PC-3 (cell line): ENCODE data around the gene GSK3B. TPM values are rescaled to one million over a fixed set of nuclear protein-coding genes. Genes with fewer than 3 reads are reported as not detected.

Experiments
- ATAC-seq: fragments of 200-7000 bp; cut with Tn5 transposase; 2 replicates; pipeline ENCODE4 v1.9.1; 2020; ENCODE audit warnings: mild to moderate bottlenecking, moderate library complexity
- BruUV-seq: library from RNA; stranded (reverse); fragments of 400-500 nt; replicated peaks from 2 replicates; lab custom pipeline; 2021; lab: Mats Ljungman, UMichigan
- CTCF ChIA-PET: fragments of 300-600 bp; sonication (Branson Sonifier 250); formaldehyde crosslinking; loops from one replicate; lab custom pipeline; 2022; ENCODE audit warnings: antibody characterized with exemption; lab: Charles Lee
- POLR2A ChIA-PET: fragments of 300-600 bp; sonication (Branson Sonifier 250); formaldehyde crosslinking; loops from one replicate; lab custom pipeline; 2022; ENCODE audit warnings: antibody characterized with exemption; ENCODE audit not compliant: unreplicated experiment; lab: Charles Lee
- DNase-seq: peaks from one replicate; pipeline ENCODE4 v3.0.0-alpha.2; 2015
- H2AFZ ChIP-seq: fragments of 300-600 bp; sonication (generic); 2 replicates; pipeline ENCODE4 v1.6.0; 2016; ENCODE audit warnings: antibody characterized with exemption, low read length
- H3F3A ChIP-seq: fragments of 300-600 bp; sonication (generic); one replicate; pipeline ENCODE4 v1.6.0; 2017; ENCODE audit warnings: antibody characterized with exemption, low read length, control low read depth, mild to moderate bottlenecking; ENCODE audit not compliant: unreplicated experiment
- H3K27ac ChIP-seq: fragments of 300-600 bp; sonication (generic); 2 replicates; pipeline ENCODE4 v1.5.1; 2016; ENCODE audit warnings: mild to moderate bottlenecking, low read length
- H3K27me3 ChIP-seq: fragments of 300-600 bp; sonication (generic); 2 replicates; pipeline ENCODE4 v1.6.1; 2016; ENCODE audit warnings: low read length, mixed read lengths
- H3K36me3 ChIP-seq: fragments of 300-600 bp; sonication (generic); 2 replicates; pipeline ENCODE4 v1.6.1; 2016; ENCODE audit warnings: low read depth, mixed run types, low read length, mixed read lengths
- H3K4me1 ChIP-seq: fragments of 300-600 bp; sonication (generic); 2 replicates; pipeline ENCODE4 v1.5.1; 2016; ENCODE audit warnings: low read length; ENCODE audit not compliant: insufficient read depth
- H3K4me2 ChIP-seq: fragments of 300-600 bp; sonication (generic); 2 replicates; pipeline ENCODE4 v1.6.0; 2016; ENCODE audit warnings: low read length
- H3K4me3 ChIP-seq: fragments of 300-600 bp; sonication (generic); 2 replicates; pipeline ENCODE4 v1.5.1; 2016; ENCODE audit warnings: mild to moderate bottlenecking, low read length, mixed read lengths
- H3K79me2 ChIP-seq: fragments of 300-600 bp; sonication (generic); 2 replicates; pipeline ENCODE4 v1.6.1; 2017; ENCODE audit warnings: low read length, mixed read lengths
- H3K9ac ChIP-seq: fragments of 300-600 bp; sonication (generic); 2 replicates; pipeline ENCODE4 v1.6.0; 2016; ENCODE audit warnings: mild to moderate bottlenecking, low read length
- H3K9me2 ChIP-seq: fragments of 300-600 bp; sonication (generic); replicated peaks from 2 replicates; pipeline ENCODE4 v1.6.1; 2016; ENCODE audit warnings: mixed run types, low read length, mixed read lengths
- H3K9me3 ChIP-seq: fragments of 300-600 bp; sonication (generic); 2 replicates; pipeline ENCODE4 v1.6.1; 2016; ENCODE audit warnings: low read length, mixed read lengths
- H4K20me1 ChIP-seq: fragments of 300-600 bp; sonication (generic); 2 replicates; pipeline ENCODE4 v1.6.1; 2016; ENCODE audit warnings: low read length, mixed read lengths
- CTCF ChIP-seq: fragments of 300-600 bp; sonication (generic); conservative IDR thresholded peaks from 2 replicates; pipeline ENCODE4 v1.5.1; 2017; ENCODE audit warnings: antibody characterized with exemption, low read depth, mild to moderate bottlenecking, low read length
- EZH2 ChIP-seq: fragments of 300-600 bp; sonication (generic); IDR thresholded peaks from one replicate; pipeline ENCODE4 v1.6.1; 2017; ENCODE audit warnings: antibody characterized with exemption, mild to moderate bottlenecking, low read length; ENCODE audit not compliant: unreplicated experiment
- EZH2phosphoT487 ChIP-seq: fragments of 300-600 bp; sonication (generic); IDR thresholded peaks from 2 replicates; pipeline ENCODE4 v1.6.1; 2018; ENCODE audit warnings: mild to moderate bottlenecking, antibody characterized with exemption, low read length, borderline replicate concordance
- intact Hi-C: fragments of 100-400 bp; cut with micrococcal nuclease; formaldehyde crosslinking; loops from 2 replicates; pipeline ENCODE4 v1.9.0; 2023
- total RNA-seq: library from RNA; depleted of rRNA; stranded (reverse); fragments of >200 nt; gene quantifications from 2 replicates; pipeline ENCODE4 v1.2.3, GENCODE V29; 2014

Gene GSK3B
- total RNA-seq, 1 experiment from 2014 or later, result 55.8 TPM

DNA sequence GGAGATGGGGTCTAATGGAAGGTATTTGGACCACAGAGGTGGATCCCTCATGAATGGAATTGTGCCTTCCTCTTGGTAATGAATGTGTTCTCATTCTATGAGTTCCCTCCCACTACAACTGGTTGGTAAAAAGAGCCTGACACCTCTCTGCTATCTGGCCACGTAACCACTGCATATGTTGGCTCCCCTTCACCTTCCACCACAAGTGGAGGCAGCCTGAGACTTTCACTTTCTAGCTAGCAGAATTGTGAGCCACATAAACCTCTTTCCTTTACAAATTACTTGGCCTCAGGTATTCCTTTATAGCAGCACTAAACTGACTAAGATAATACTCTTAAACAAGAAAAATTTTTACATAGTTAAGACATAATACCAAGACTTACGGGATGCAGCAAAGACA is 157.0 kb downstream of the GSK3B start:
- H3K4me3 ChIP-seq, result no peak overlapping the region
- no peak for ATAC-seq
- no peak overlapping the region for H2AFZ ChIP-seq
- H3K9ac ChIP-seq, result no peak overlapping the region
- no peaks in the 10 kb centered on the region for H3K4me1 ChIP-seq
- H4K20me1 ChIP-seq, result peaks cover 7% of the 10 kb centered on the region
- H3F3A ChIP-seq, result no peaks in the 10 kb centered on the region
- POLR2A ChIA-PET, result no interaction called here
- H3K9me3 ChIP-seq, result no peaks in the 10 kb centered on the region
- H3K36me3 ChIP-seq, result no peaks in the 10 kb centered on the region
- CTCF ChIA-PET, result no interaction called here
- peaks cover 65% of the 10 kb centered on the region for H3K79me2 ChIP-seq
- no TSS peak for BruUV-seq
- no peaks in the 10 kb centered on the region for H3K27me3 ChIP-seq
- H3K27ac ChIP-seq, result no peak overlapping the region
- DNase-seq, result no peak
- H3K9me2 ChIP-seq, result no peaks in the 10 kb centered on the region
- TF ChIP-seq CTCF (no peak), EZH2 (no peak), EZH2phosphoT487 (no peak)
- no peak overlapping the region for H3K4me2 ChIP-seq
- intact Hi-C loops, result no loop called here

DNA sequence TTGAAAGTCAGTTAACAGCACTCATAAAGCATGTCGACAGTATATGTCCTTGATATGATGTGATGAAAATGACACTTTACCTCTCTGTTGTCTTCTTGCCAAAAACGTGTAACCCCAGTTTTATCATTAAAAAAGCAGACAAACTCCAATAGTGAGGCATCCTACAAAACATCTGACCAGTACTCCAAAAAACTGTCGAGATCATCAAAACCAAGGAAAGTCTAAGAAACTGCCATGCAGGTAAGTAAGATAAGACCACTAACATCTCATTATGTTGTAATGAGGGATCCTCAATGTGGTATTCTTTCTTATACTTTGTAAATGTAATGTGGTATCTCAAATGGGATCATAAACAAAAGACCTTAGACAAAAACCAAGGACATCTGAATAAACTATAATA is 160.0 kb downstream of the GSK3B start:
- Histone ChIP-seq H2AFZ (no peak overlapping the region), H3F3A (no peaks in the 10 kb centered on the region), H3K9ac (no peak overlapping the region), H3K4me2 (no peak overlapping the region), H3K9me3 (no peaks in the 10 kb centered on the region), H3K79me2 (peaks cover 79% of the 10 kb centered on the region), H3K27me3 (no peaks in the 10 kb centered on the region), H4K20me1 (peaks cover 7% of the 10 kb centered on the region), H3K9me2 (no peaks in the 10 kb centered on the region), H3K4me1 (no peaks in the 10 kb centered on the region), H3K36me3 (no peaks in the 10 kb centered on the region), H3K27ac (no peak overlapping the region), H3K4me3 (no peak overlapping the region)
- CTCF ChIA-PET, result no interaction called here
- TF ChIP-seq CTCF (no peak), EZH2phosphoT487 (no peak), EZH2 (no peak)
- ATAC-seq, result no peak
- DNase-seq, result no peak
- POLR2A ChIA-PET, result no interaction called here
- intact Hi-C loops, result loop anchor here (5.0 kb wide), 1 partner anchor 128 kb away; no protein-coding TSS in a partner anchor
- BruUV-seq, result no TSS peak

- no peak overlapping the region for H3K4me2 ChIP-seq
- no peak overlapping the region for H3K9ac ChIP-seq
- no peaks in the 10 kb centered on the region for H3K4me1 ChIP-seq
- H3K79me2 ChIP-seq, result peaks cover 76% of the 10 kb centered on the region
- no peak overlapping the region for H3K4me3 ChIP-seq
- H3K27me3 ChIP-seq, result no peaks in the 10 kb centered on the region
- ChIA-PET POLR2A (no interaction called here), CTCF (no interaction called here)
- H3K27ac ChIP-seq, result no peak overlapping the region
- ATAC-seq (no peak), DNase-seq (no peak)
- no peak overlapping the region for H2AFZ ChIP-seq
- no peaks in the 10 kb centered on the region for H3K9me3 ChIP-seq
- H4K20me1 ChIP-seq, result peaks cover 7% of the 10 kb centered on the region
- intact Hi-C loops, result loop anchor here (5.0 kb wide), 1 partner anchor 129 kb away; no protein-coding TSS in a partner anchor
- TF ChIP-seq EZH2phosphoT487, result no peak
- no peak for TF ChIP-seq EZH2
- TF ChIP-seq CTCF, result no peak
- H3K36me3 ChIP-seq, result no peaks in the 10 kb centered on the region
- H3F3A ChIP-seq, result no peaks in the 10 kb centered on the region
- no TSS peak for BruUV-seq
- H3K9me2 ChIP-seq, result no peaks in the 10 kb centered on the region
Measured at GRCh38 chr3:119933207-119933606, 161.0 kb downstream of the GSK3B start.
